LNCaP clone FGC (cell line): ENCODE results near the gene EXOSC10.

Experiments used
- DNase-seq: peaks from one replicate; pipeline ENCODE4 v3.0.0-alpha.2; 2011; ENCODE audit warnings: low read depth
- H3K4me3 ChIP-seq: 2 replicates; pipeline ENCODE4 v1.5.1; 2011; ENCODE audit warnings: mild to moderate bottlenecking, low read depth, low read length, control low read depth
- TF ChIP-seq, protein P1 (sequence below): IDR thresholded peaks from 2 replicates; pipeline ENCODE4 v1.5.1; 2012; ENCODE audit warnings: mild to moderate bottlenecking; ENCODE audit not compliant: control insufficient read depth, insufficient read depth; ENCODE audit errors: extremely low read depth

EXOSC10 gene

DNA sequence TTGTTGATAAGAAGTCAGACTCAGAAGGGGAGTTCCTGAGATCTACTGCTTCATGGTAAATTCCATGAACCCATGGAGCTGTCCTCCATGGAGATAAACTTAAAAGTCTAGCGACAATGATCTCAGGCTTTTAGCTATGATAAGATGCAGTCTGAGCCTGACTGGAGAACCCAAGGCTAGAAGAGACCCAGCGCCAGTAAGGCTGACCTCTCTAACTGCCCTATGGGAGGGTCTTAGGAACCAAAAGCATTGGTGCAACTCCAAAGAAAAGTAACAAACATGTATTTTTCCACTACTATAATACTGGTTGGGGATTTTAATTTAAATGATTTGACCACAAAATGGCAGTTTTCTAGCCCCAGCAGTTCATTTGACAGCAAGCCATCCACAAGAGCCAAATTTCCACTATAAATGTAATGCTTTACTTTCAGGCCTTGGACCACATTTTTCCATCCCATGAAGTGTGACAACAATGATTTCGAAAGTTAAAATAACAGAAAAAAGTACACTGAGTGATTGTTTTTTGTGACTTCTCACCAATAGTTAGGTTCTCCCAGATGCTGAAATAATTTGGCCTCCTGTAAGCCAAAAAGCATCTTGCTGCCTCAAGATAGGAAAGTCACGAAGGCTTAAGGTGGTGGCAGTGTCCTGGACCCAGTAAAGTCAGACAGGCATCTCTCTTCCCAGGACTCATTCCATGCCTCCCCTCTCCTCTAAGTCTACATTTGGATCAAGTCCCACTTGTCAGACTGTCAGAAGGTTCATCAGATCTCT lies 43.1 kb upstream of the EXOSC10 start:
- TF ChIP-seq, protein P1, sequence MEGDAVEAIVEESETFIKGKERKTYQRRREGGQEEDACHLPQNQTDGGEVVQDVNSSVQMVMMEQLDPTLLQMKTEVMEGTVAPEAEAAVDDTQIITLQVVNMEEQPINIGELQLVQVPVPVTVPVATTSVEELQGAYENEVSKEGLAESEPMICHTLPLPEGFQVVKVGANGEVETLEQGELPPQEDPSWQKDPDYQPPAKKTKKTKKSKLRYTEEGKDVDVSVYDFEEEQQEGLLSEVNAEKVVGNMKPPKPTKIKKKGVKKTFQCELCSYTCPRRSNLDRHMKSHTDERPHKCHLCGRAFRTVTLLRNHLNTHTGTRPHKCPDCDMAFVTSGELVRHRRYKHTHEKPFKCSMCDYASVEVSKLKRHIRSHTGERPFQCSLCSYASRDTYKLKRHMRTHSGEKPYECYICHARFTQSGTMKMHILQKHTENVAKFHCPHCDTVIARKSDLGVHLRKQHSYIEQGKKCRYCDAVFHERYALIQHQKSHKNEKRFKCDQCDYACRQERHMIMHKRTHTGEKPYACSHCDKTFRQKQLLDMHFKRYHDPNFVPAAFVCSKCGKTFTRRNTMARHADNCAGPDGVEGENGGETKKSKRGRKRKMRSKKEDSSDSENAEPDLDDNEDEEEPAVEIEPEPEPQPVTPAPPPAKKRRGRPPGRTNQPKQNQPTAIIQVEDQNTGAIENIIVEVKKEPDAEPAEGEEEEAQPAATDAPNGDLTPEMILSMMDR = no peak
- DNase-seq = no peak
- no peak overlapping the region for H3K4me3 ChIP-seq

DNA sequence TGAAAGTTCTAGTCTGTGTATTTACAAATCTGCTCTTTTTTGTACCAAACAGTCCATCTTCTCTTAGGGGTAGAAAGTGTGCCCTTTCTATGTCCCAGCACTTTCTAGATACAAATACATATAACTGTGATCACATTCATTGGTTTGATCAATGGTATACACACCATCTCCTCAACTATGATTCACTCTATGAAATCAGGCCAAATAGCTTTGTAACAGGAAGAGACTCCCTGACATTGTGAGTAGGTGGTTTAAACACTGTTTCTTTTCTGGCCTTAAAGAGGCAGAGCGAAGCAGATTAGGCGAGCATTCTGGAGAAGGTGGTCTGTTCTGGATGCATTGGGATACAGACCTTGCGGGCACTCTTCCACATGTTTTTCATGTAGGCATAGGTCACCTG lies 39.3 kb upstream of the EXOSC10 start:
- H3K4me3 ChIP-seq = no peak overlapping the region
- TF ChIP-seq, protein P1 = no peak
- DNase-seq = no peak

DNA sequence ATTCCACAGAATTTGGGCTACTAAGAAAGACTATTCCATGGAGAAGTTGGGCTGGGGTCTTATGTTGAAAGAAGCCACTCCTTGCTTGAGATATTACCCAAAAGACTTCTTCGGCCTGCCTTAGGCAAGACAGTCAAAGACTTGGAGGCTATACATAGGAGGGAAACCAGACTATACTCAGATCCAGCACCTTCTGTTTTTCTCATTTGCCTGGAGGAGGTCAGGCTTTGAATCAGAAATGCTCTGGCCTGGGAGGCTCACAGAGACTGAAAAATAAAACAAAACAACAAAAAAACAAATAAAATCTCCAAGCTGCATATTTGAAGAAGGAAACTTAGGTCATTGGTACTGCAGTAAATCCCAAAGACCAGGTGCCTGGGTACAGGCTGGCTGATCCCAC lies 38.4 kb upstream of the EXOSC10 start:
- TF ChIP-seq, protein P1 = no peak
- no peak for DNase-seq
- H3K4me3 ChIP-seq = no peak overlapping the region

DNA sequence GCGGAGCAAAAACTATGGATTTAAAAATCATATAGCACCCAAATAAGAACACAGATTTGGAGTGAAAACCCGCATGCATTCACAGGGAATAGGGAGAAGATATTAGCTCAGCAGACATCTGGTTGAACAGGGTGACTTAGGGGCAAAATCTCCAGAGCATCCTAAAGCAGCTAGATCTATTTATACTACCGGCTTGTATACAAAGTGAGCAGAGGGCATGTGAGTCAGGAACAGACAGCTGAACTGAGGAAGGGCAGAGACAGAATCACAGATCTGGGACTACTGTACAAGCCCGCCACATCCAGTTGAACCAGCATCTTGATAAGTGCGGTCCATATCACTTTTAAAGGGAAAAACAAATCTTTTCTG lies 35.2 kb upstream of the EXOSC10 start:
- no peak overlapping the region for H3K4me3 ChIP-seq
- TF ChIP-seq, protein P1 = no peak
- no peak for DNase-seq

DNA sequence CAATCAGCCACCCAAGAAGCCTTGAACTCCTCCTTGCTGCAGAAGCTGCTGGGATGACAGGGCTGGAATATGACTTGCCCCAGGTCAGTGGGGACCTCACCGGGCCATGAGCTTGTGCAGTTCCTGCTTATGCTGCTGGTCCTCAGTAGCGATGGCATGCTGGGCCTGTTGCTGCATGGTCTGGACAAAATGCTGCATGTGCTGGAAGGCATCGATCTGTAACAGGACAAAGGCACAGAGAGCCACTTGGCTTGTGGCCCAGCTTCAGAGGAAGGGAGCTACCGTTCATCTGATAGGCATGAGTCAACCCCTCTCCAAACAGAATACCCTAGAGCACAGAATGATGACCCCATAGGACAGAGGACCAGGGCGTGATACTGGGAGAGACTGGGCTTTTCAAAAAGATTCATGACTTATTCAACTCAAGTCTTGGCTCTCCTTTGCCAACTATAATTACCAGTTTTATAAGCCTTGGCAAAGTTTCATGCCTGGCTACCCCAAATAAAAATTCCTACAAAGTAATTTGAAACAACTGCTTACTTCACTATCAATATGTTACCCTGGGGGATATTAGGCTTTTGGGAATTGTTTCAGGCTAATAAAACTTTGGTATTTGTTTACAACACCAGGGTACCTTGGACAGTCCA lies 34.7 kb upstream of the EXOSC10 start:
- H3K4me3 ChIP-seq = no peak overlapping the region
- peak; percentile 63 for DNase-seq
- TF ChIP-seq, protein P1 = no peak

DNA sequence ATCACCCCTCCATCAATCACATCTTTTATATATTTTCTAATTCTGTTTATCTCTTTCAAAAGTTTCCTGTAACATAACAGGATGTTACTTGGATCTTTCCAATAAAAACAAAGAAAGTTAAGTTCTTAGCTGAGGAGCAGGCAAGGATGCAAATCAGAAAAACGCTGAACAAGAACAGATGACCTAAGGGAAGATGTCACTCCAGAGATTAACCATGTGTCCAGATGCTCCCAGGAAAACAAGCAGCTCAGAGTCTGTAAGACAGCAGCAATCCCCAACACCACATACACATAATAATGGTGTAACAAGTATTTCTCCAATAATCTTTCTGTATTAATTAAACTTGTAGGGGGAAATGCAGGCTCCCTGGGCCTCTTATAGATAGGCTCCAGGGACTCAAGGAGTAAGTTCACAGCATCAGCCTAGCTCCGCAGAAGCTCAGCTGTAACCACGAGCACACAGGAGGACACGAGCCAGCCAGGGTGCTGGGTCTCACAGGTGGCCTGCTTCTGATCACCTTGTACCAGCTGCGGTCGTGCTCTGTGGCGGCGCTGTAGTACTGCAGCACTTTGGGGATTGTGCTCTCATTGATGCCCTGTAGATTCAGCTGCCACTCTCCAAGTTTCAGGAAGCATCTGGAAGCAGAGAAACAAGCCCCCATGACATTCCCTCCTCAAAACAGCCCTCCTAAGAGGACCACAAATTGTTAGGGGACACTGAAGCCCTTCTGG lies 33.1 kb upstream of the EXOSC10 start:
- DNase-seq = no peak
- TF ChIP-seq, protein P1 = no peak

More for the DNA sequence above, 33.1 kb upstream of the EXOSC10 start:
- no peak overlapping the region for H3K4me3 ChIP-seq
